HEK293T (cell line): ENCODE results near the gene TBC1D1.

Experiments used
- FOXK2 ChIP-seq: fragments of 450-650 bp; IDR thresholded peaks from 2 replicates; pipeline ENCODE4 v1.6.1; 2016; ENCODE audit warnings: mild to moderate bottlenecking
- FOXM1 ChIP-seq: fragments of 450-650 bp; IDR thresholded peaks from 2 replicates; pipeline ENCODE4 v1.6.1; 2017; ENCODE audit warnings: mild to moderate bottlenecking, borderline replicate concordance
- HDGF ChIP-seq: fragments of 450-650 bp; IDR thresholded peaks from 2 replicates; pipeline ENCODE4 v1.6.1; 2017; ENCODE audit warnings: antibody characterized with exemption, borderline replicate concordance
- LEF1 ChIP-seq: fragments of 450-650 bp; IDR thresholded peaks from 2 replicates; pipeline ENCODE4 v1.6.1; 2017; ENCODE audit warnings: mild to moderate bottlenecking, borderline replicate concordance
- SP1 ChIP-seq: fragments of 450-650 bp; IDR thresholded peaks from 2 replicates; pipeline ENCODE4 v1.6.1; 2017

DNA sequence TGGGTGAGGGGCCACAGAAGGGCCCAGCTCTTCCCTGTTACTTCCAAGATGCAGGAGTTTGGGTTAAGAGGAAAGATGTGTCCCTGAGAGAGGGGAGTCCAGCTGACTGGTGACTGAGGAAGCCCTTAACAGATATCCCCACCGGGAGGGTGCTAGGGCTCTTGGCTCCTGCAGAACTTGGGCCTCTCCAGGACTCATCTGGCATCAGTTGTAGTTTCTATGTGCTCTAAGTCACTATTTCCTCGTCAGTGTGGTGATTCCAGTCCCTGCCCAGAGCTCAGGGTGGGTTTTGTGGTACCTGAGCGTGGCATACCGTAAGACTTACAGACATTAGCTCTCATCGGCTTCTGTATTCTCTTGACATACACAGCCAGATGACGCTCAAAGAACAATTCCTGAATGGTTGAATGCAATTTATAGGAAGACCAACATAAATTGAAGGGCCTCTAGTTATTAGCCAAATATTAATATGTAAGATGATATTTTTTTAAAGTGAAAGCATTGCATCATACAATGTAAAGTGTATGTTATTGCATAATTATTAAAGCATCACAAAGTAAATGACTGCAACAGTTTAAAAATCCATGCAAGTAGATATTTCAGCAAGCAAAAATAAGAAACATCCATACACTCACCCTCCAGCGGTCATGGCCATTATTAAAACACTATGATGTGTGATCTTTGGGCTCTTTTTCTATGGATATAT lies 264.9 kb downstream of the TBC1D1 start:
- TF ChIP-seq FOXK2 (no peak), HDGF (no peak), LEF1 (no peak), FOXM1 (no peak), SP1 (no peak)
